K562 (cell line): ENCODE results near the gene TXLNA. TPM values are rescaled to one million over a fixed set of nuclear protein-coding genes. Genes with fewer than 3 reads are reported as not detected.

Source experiments
- ATAC-seq: fragments of 200-7000 bp; cut with Tn5 transposase; 3 replicates; pipeline ENCODE4 v1.9.1; 2020; ENCODE audit warnings: moderate library complexity
- BruUV-seq: library from RNA; stranded (reverse); fragments of 400-500 nt; replicated peaks from 2 replicates; lab custom pipeline; 2021; lab: Mats Ljungman, UMichigan
- CTCF ChIA-PET: fragments of 300-600 bp; formaldehyde crosslinking; extraction: SDS; loops from one replicate; lab custom pipeline; 2021; ENCODE audit warnings: low intra/inter-chr PET ratio; lab: Yijun Ruan, JAX
- POLR2A ChIA-PET: fragments of 300-600, 350-650 bp; sonication (Branson Sonifier 250); formaldehyde crosslinking; extraction: SDS; loops from one replicate; lab custom pipeline; 2021; ENCODE audit warnings: antibody characterized with exemption, inconsistent platforms; lab: Yijun Ruan, JAX
- DNase-seq, 4 experiments: peaks; one replicate each; pipeline versions ENCODE4 v3.0.0 to v3.0.0-alpha.2; 2011 to 2018; ENCODE audit warnings: low spot score in 3 of 4, mixed read lengths in 3 of 4; ENCODE audit errors: extremely low read depth in 1 of 4
- FAIRE-seq: peaks from 2 replicates; lab custom pipeline; 2011; peaks lifted over from hg19 to GRCh38; lab: Jason Lieb, UNC
- H2AFZ ChIP-seq: 2 replicates; pipeline ENCODE4 v1.6.0; 2011; ENCODE audit warnings: low read depth, low read length, control low read depth, inconsistent platforms
- H3K27ac ChIP-seq: fragments of 200-600 bp; 3 replicates; pipeline ENCODE4 v1.8.0; 2011; ENCODE audit warnings: low read depth, mild to moderate bottlenecking, control low read depth, inconsistent platforms, low read length, moderate library complexity, mixed read lengths; ENCODE audit errors: extremely low read depth
- H3K27me3 ChIP-seq, 2 experiments: fragments of 300-600 bp in 1 of 2; 2 replicates in 1 of 2; 3 replicates in 1 of 2; pipeline versions ENCODE4 v1.6.0 to v1.8.0; 2011; ENCODE audit warnings: inconsistent platforms in 2 of 2, low read length in 2 of 2, mild to moderate bottlenecking in 1 of 2, mixed read lengths in 1 of 2, moderate library complexity in 1 of 2; ENCODE audit not compliant: control insufficient read depth in 2 of 2, insufficient read depth in 2 of 2
- H3K36me3 ChIP-seq: fragments of 300-600 bp; 3 replicates; pipeline ENCODE4 v1.8.0; 2011; ENCODE audit warnings: mild to moderate bottlenecking, low read length, inconsistent platforms; ENCODE audit not compliant: control insufficient read depth, insufficient read depth
- H3K4me1 ChIP-seq, 2 experiments: fragments of 200-600 bp in 1 of 2; replicated peaks in 1 of 2; 2 replicates in 1 of 2; 3 replicates in 1 of 2; pipeline versions ENCODE4 v1.5.1 to v1.8.0; 2011; ENCODE audit warnings: inconsistent platforms in 2 of 2, low read length in 2 of 2, mild to moderate bottlenecking in 1 of 2, mixed read lengths in 1 of 2, moderate library complexity in 1 of 2; ENCODE audit not compliant: control insufficient read depth in 2 of 2, insufficient read depth in 2 of 2
- H3K4me2 ChIP-seq: 2 replicates; pipeline ENCODE4 v1.6.1; 2011; ENCODE audit warnings: low read length, control low read depth, inconsistent platforms, mixed read lengths; ENCODE audit not compliant: insufficient read depth
- H3K4me3 ChIP-seq: fragments of 200-600 bp; sonication (generic), shearing (Covaris generic); 2 replicates; pipeline ENCODE4 v1.5.1; 2016; ENCODE audit warnings: control low read depth, inconsistent platforms
- H3K79me2 ChIP-seq: fragments of 200-600 bp; 3 replicates; pipeline ENCODE4 v1.8.0; 2011; ENCODE audit warnings: low read length, inconsistent platforms; ENCODE audit not compliant: control insufficient read depth, insufficient read depth
- H3K9ac ChIP-seq, 2 experiments: 2 replicates each; pipeline versions ENCODE4 v1.6.0 to v1.6.1; 2011; ENCODE audit warnings: low read depth in 2 of 2, low read length in 2 of 2, control low read depth in 1 of 2, inconsistent platforms in 1 of 2, mild to moderate bottlenecking in 1 of 2, mixed read lengths in 1 of 2; ENCODE audit not compliant: insufficient read depth in 1 of 2
- H3K9me1 ChIP-seq: one replicate; pipeline ENCODE4 v1.6.0; 2011; ENCODE audit warnings: inconsistent platforms, mild to moderate bottlenecking, low read length, moderate library complexity; ENCODE audit not compliant: control insufficient read depth, insufficient read depth
- H3K9me3 ChIP-seq: replicated peaks from 2 replicates; pipeline ENCODE4 v1.5.1; 2011; ENCODE audit warnings: low read depth, low read length, inconsistent platforms; ENCODE audit not compliant: control insufficient read depth, insufficient read depth
- H4K20me1 ChIP-seq: replicated peaks from 2 replicates; pipeline ENCODE4 v1.6.1; 2011; ENCODE audit warnings: low read length, inconsistent platforms, mixed read lengths; ENCODE audit not compliant: control insufficient read depth, insufficient read depth
- CBFB ChIP-seq: sonication (generic); formaldehyde crosslinking; IDR thresholded peaks from 2 replicates; pipeline ENCODE4 v1.4.0; 2020; ENCODE audit warnings: mild to moderate bottlenecking, missing genetic modification reagents
- CCNT2 ChIP-seq: IDR thresholded peaks from 2 replicates; pipeline ENCODE4 v1.6.1; 2011; ENCODE audit warnings: borderline replicate concordance, low read depth, mild to moderate bottlenecking, moderate library complexity, mixed read lengths, low read length; ENCODE audit not compliant: insufficient read length; ENCODE audit errors: extremely low read depth
- ETV5 ChIP-seq: sonication (generic); formaldehyde crosslinking; IDR thresholded peaks from 2 replicates; pipeline ENCODE4 v1.4.0; 2020; ENCODE audit warnings: low read depth, mild to moderate bottlenecking, missing genetic modification reagents
- FOXM1 ChIP-seq, 2 experiments: fragments of 450-650 bp in 1 of 2; sonication (generic) in 1 of 2; formaldehyde crosslinking in 1 of 2; IDR thresholded peaks; 2 replicates each; pipeline versions ENCODE4 v1.6.1 to v1.9.0; 2017 to 2022; ENCODE audit warnings: low read depth in 2 of 2, mild to moderate bottlenecking in 2 of 2, missing genetic modification reagents in 1 of 2, moderate library complexity in 1 of 2
- HMGN3 ChIP-seq: IDR thresholded peaks from 2 replicates; pipeline ENCODE4 v1.6.1; 2011; ENCODE audit warnings: borderline replicate concordance, low read depth, mild to moderate bottlenecking, mixed read lengths, low read length; ENCODE audit not compliant: insufficient read length; ENCODE audit errors: extremely low read depth
- IRF9 ChIP-seq: fragments of 450-650 bp; IDR thresholded peaks from 2 replicates; pipeline ENCODE4 v1.6.1; 2016; ENCODE audit warnings: missing biosample characterization, missing genetic modification characterization
- MTA3 ChIP-seq: fragments of 450-650 bp; formaldehyde crosslinking; IDR thresholded peaks from 2 replicates; pipeline ENCODE4 v1.6.1; 2017; ENCODE audit warnings: mild to moderate bottlenecking, borderline replicate concordance
- PKNOX1 ChIP-seq: fragments of 450-650 bp; IDR thresholded peaks from 2 replicates; pipeline ENCODE4 v1.6.1; 2016
- SETDB1 ChIP-seq: IDR thresholded peaks from one replicate; pipeline ENCODE4 v1.6.1; 2012; ENCODE audit warnings: low read length, control low read depth, inconsistent platforms
- STAG1 ChIP-seq: sonication (generic); formaldehyde crosslinking; IDR thresholded peaks from 2 replicates; pipeline ENCODE4 v1.5.0; 2020; ENCODE audit warnings: missing genetic modification reagents, borderline replicate concordance
- TCF3 ChIP-seq: sonication (generic); formaldehyde crosslinking; IDR thresholded peaks from 2 replicates; pipeline ENCODE4 v1.4.0; 2020; ENCODE audit warnings: mild to moderate bottlenecking, missing genetic modification reagents
- WHSC1 ChIP-seq: IDR thresholded peaks from one replicate; pipeline ENCODE4 v1.6.1; 2012; ENCODE audit warnings: low read length, control low read depth, inconsistent platforms
- ZMIZ1 ChIP-seq, 2 experiments: fragments of 150-350 bp in 1 of 2; IDR thresholded peaks; 2 replicates each; pipeline ENCODE4 v1.6.1; 2012 to 2016; ENCODE audit warnings: low read depth in 2 of 2, low read length in 2 of 2, mild to moderate bottlenecking in 1 of 2, moderate library complexity in 1 of 2
- WGBS: fragments of 100-300 bp; shearing (Covaris generic); methylation state at CpG from one replicate; pipeline ENCODE4 v1.1.6; 2016; ENCODE audit warnings: low coverage, mixed read lengths; ENCODE audit not compliant: insufficient coverage; ENCODE audit errors: missing lambda C conversion rate; 5-methylcytosine and 5-hydroxymethylcytosine counted together
- in situ Hi-C: fragments of 300-500 bp; cut with MboI; formaldehyde crosslinking; loops from 4 replicates; pipeline ENCODE4 v1.15.0; 2018; ENCODE audit warnings: inconsistent platforms, mixed read lengths
- intact Hi-C: fragments of 100-400 bp; cut with micrococcal nuclease; formaldehyde crosslinking; loops from 2 replicates; pipeline ENCODE4 v1.14.2; 2022
- polyA plus RNA-seq, 8 experiments: library from polyadenylated mRNA; depleted of rRNA in 4 of 8; stranded (reverse) in 5 of 8; unstranded in 3 of 8; fragments of >200 nt; fragmentation: Nextera tagmentation in 2 of 8; fragmentation: Illumina TruSeq in 1 of 8; extraction: Ambion mirVana in 2 of 8; extraction: Trizol in 1 of 8; gene quantifications; 2 replicates each; pipeline versions ENCODE4 v1.2.1 to v1.2.3, GENCODE V29; 2011 to 2014; ENCODE audit warnings: inconsistent platforms in 1 of 8, missing spikeins in 1 of 8
- total RNA-seq, 7 experiments: library from RNA; depleted of rRNA in 6 of 7; stranded (reverse); fragments of >200 nt in 6 of 7; fragmentation: Illumina TruSeq in 2 of 7; extraction: Trizol in 2 of 7; gene quantifications; 2 replicates each; pipeline versions ENCODE4 v1.2.1 to v1.2.3, GENCODE V29; 2011 to 2021; ENCODE audit warnings: low replicate concordance in 1 of 7

The TXLNA gene
- total and polyA plus RNA-seq, 9 of the 15 experiments (the other 6 are each of a cell fraction or from before 2014, with no cell fraction given), result 9.2 to 54.5 (median 39.3) TPM

GRCh38 chr1:32220746-32221580 is 41.5 kb downstream of the TXLNA start (continued):
- TF ChIP-seq IRF9 (tag), result no peak
- no peak for TF ChIP-seq WHSC1
- no peak for TF ChIP-seq MTA3
- no peak for TF ChIP-seq CCNT2
- no peak for TF ChIP-seq PKNOX1

- 2% methylated on average over 13 of the region's 13 CpGs for WGBS
- TSS peak; percentile 60 for BruUV-seq
- no peak for FAIRE-seq
- Histone ChIP-seq H2AFZ (peak overlapping the region; percentile 90), H3K4me1 (peaks cover 19 to 22% of the 10 kb centered on the region in 2 experiments; a peak in 4 of 5 replicates), H3K79me2 (peaks cover 49% of the 10 kb centered on the region), H3K9me1 (no peaks in the 10 kb centered on the region), H3K36me3 (peaks cover 51% of the 10 kb centered on the region), H3K9me3 (no peaks in the 10 kb centered on the region), H3K4me2 (peak overlapping the region; percentile 98), H3K27ac (peak overlapping the region; percentile 90), H4K20me1 (no peaks in the 10 kb centered on the region), H3K9ac (peak overlapping the region; percentile 94 to 96), H3K4me3 (peak overlapping the region; percentile 80), H3K27me3 (no peaks in the 10 kb centered on the region)
- peak; percentile 21; the same call in 2 of the 3 replicates for ATAC-seq
- intact Hi-C loops (no loop called here), in situ Hi-C loops (no loop called here)
- no peak for DNase-seq
- POLR2A ChIA-PET, result interaction anchor here (1.0 to 1.9 kb wide), 4 partner anchors 11 to 114 kb away, joined by 3 to 14 read pairs (median 4); partner anchors contain the start of genes DCDC2B and MARCKSL1
- CTCF ChIA-PET, result interaction anchor here (0.7 kb wide), 1 partner anchor 88 kb away, joined by 3 read pairs; no protein-coding TSS in a partner anchor
- TF ChIP-seq HMGN3 (peak; percentile 44), ETV5 (CRISPR knock-in tag) (peak; percentile 16; the same call in 1 of the 2 replicates), CBFB (CRISPR knock-in tag) (0 out of 2 replicates have a peak, but pooled peaks have one; percentile 54), TCF3 (no peak; the same call in none of the 2 replicates), FOXM1 (IDR thresholded peaks at IDR 0.05; ENCODE audit: low read depth) (no peak), FOXM1 (CRISPR knock-in tag; IDR thresholded peaks at IDR 0.05; ENCODE audit: low read depth) (0 out of 2 replicates have a peak, but pooled peaks have one; percentile 30), STAG1 (CRISPR knock-in tag) (no peak), SETDB1 (no peak), ZMIZ1 (IDR thresholded peaks at IDR 0.05; ENCODE audit: low read depth in 2 of 2, low read length in 2 of 2) (no peak)
Measured at GRCh38 chr1:32221581-32221979, 42.1 kb downstream of the TXLNA start.
